T-cell (primary cell): ENCODE results near the gene UBL4B. TPM values are rescaled to one million over a fixed set of nuclear protein-coding genes. Genes with fewer than 3 reads are reported as not detected.

ENCODE experiments used
- ATAC-seq, 4 experiments: fragments of 200-7000 bp in 3 of 4; fragments of 150-1000 bp in 1 of 4; cut with Tn5 transposase; replicated peaks in 1 of 4; 1 replicate in 3 of 4; 2 replicates in 1 of 4; pipeline ENCODE4 v1.10.0; 2021; ENCODE audit warnings: moderate library complexity in 3 of 4, mild to moderate bottlenecking in 2 of 4, moderate number of reproducible peaks in 1 of 4
- CTCF ChIA-PET, 2 donors: fragments of 300-600 bp; sonication (Branson Sonifier 250); formaldehyde crosslinking; loops; one replicate each; lab custom pipeline; 2022; ENCODE audit warnings: antibody characterized with exemption in 2 of 2; lab: Charles Lee
- POLR2A ChIA-PET, 2 donors: fragments of 300-600 bp; sonication (Branson Sonifier 250); formaldehyde crosslinking; loops; one replicate each; lab custom pipeline; 2022; ENCODE audit warnings: antibody characterized with exemption in 2 of 2; lab: Charles Lee
- DNase-seq, 35 experiments: peaks; one replicate each; pipeline versions ENCODE4 v3.0.0 to v3.0.0-alpha.2; 2013 to 2023
- H3K27ac ChIP-seq: one replicate; pipeline ENCODE4 v1.5.1; 2013; ENCODE audit warnings: low read length
- H3K27me3 ChIP-seq, 2 experiments: replicated peaks in 1 of 2; 1 replicate in 1 of 2; 2 replicates in 1 of 2; pipeline versions ENCODE4 v1.6.1 to v1.7.0; 2013; ENCODE audit warnings: low read length in 1 of 2, mixed read lengths in 1 of 2; ENCODE audit not compliant: control insufficient read depth in 2 of 2, insufficient read depth in 2 of 2; ENCODE audit errors: extremely low read depth in 1 of 2
- H3K36me3 ChIP-seq, 2 donors: 1 replicate in 1 of 2; 2 replicates in 1 of 2; pipeline versions ENCODE4 v1.6.1 to v1.7.0; 2013; ENCODE audit warnings: low read length in 1 of 2; ENCODE audit not compliant: control insufficient read depth in 2 of 2, insufficient read depth in 1 of 2; ENCODE audit errors: extremely low read depth in 1 of 2
- H3K4me1 ChIP-seq, 2 experiments: 1 replicate in 1 of 2; 2 replicates in 1 of 2; pipeline versions ENCODE4 v1.6.1 to v1.7.0; 2013; ENCODE audit warnings: low read length in 2 of 2, mixed read lengths in 1 of 2; ENCODE audit not compliant: insufficient read depth in 2 of 2, control insufficient read depth in 1 of 2; ENCODE audit errors: extremely low read depth in 1 of 2
- H3K4me3 ChIP-seq, 2 donors: 1 replicate in 1 of 2; 2 replicates in 1 of 2; pipeline versions ENCODE4 v1.5.1 to v1.7.0; 2013; ENCODE audit warnings: mild to moderate bottlenecking in 2 of 2, low read length in 1 of 2, moderate library complexity in 1 of 2; ENCODE audit not compliant: control insufficient read depth in 1 of 2; ENCODE audit errors: extremely low read depth in 1 of 2
- H3K9me3 ChIP-seq: 2 replicates; pipeline ENCODE4 v1.7.0; 2013
- H3K27ac Mint-ChIP-seq, 2 donors: one replicate each; pipeline ENCODE4 v1.8.0; 2020 to 2021; ENCODE audit warnings: mild to moderate bottlenecking in 2 of 2, mixed read lengths in 2 of 2
- H3K27me3 Mint-ChIP-seq, 2 donors: one replicate each; pipeline ENCODE4 v1.8.0; 2021 to 2022; ENCODE audit warnings: mixed read lengths in 2 of 2
- H3K36me3 Mint-ChIP-seq: one replicate; pipeline ENCODE4 v1.8.0; 2021; ENCODE audit warnings: mixed read lengths
- H3K4me1 Mint-ChIP-seq, 3 donors: one replicate each; pipeline ENCODE4 v1.8.0; 2020 to 2022; ENCODE audit warnings: mixed read lengths in 3 of 3, mild to moderate bottlenecking in 1 of 3
- H3K4me3 Mint-ChIP-seq, 3 donors: one replicate each; pipeline ENCODE4 v1.8.0; 2020 to 2022; ENCODE audit warnings: mild to moderate bottlenecking in 3 of 3, mixed read lengths in 3 of 3, moderate library complexity in 3 of 3
- H3K9me3 Mint-ChIP-seq, 3 donors: one replicate each; pipeline ENCODE4 v1.8.0; 2020 to 2022; ENCODE audit warnings: mixed read lengths in 3 of 3
- whole genome bisulfite sequencing: methylation state at CpG from one replicate; pipeline ENCODE4 v1.1.5; 2013; ENCODE audit warnings: missing lambda C conversion rate; ENCODE audit not compliant: insufficient coverage; 5-methylcytosine and 5-hydroxymethylcytosine counted together
- total RNA-seq, 35 experiments: library from RNA in 6 of 35; stranded (reverse) in 6 of 35; fragments of 120-200 nt in 1 of 35; gene quantifications; one replicate each; pipeline versions ENCODE4 v1.2.1 to v1.2.4 and lab custom pipeline; 2013 to 2026

UBL4B gene
- total RNA-seq (not detected), total RNA-seq (lab: John Stamatoyannopoulos, UW) (0 to 0.25 (median 0) reads per million in 29 experiments)
- not detected for total RNA-seq (2013)

GRCh38 chr1:110112143-110112542, at the start of gene UBL4B:
TSS of gene UBL4B (plus strand) at chr1:110112443. CDS start at chr1:110112535, 92 bp downstream.
- 80% methylated on average over 3 of the region's 5 CpGs for WGBS
- Histone ChIP-seq H3K9me3 (no peaks in the 10 kb centered on the region), H3K4me1 (no peaks in the 10 kb centered on the region), H3K27ac (no peak within 1 kb of the TSS), H3K36me3 (no peaks in the 10 kb centered on the region), H3K4me3 (no peak within 1 kb of the TSS), H3K27me3 (peaks cover 0 to 68% of the 10 kb centered on the region in 2 experiments)
- no peaks in the 10 kb centered on the region for H3K4me1 Mint-ChIP-seq
- H3K27ac Mint-ChIP-seq: no peak within 1 kb of the TSS
- peaks cover 29 to 52% of the 10 kb centered on the region in 2 donors for H3K27me3 Mint-ChIP-seq
- H3K4me3 Mint-ChIP-seq: no peak within 1 kb of the TSS
- H3K36me3 Mint-ChIP-seq: no peaks in the 10 kb centered on the region
- H3K9me3 Mint-ChIP-seq: no peaks in the 10 kb centered on the region
- POLR2A ChIA-PET: no interaction called here
- CTCF ChIA-PET: no interaction called here
- ATAC-seq (no peak), DNase-seq (no peak)

- Mint-ChIP-seq H3K27ac (no peak overlapping the region), H3K36me3 (peaks cover 28% of the 10 kb centered on the region)
- CTCF ChIA-PET: interaction anchor here in 1 of 2 donors (0.7 kb wide), 1 partner anchor 669 kb away, joined by 5 read pairs; no protein-coding TSS in a partner anchor
Observed at GRCh38 chr1:110062612-110063011, 49.6 kb upstream of the UBL4B start.

GRCh38 chr1:110063781-110064180, 48.5 kb upstream of the UBL4B start:
- no peaks in the 10 kb centered on the region for H3K9me3 ChIP-seq
- Mint-ChIP-seq H3K4me1 (peaks cover 10 to 11% (median 10%) of the 10 kb centered on the region in 3 donors), H3K4me3 (no peak overlapping the region), H3K36me3 (peaks cover 20% of the 10 kb centered on the region), H3K27ac (no peak overlapping the region), H3K9me3 (no peaks in the 10 kb centered on the region), H3K27me3 (peaks cover 17 to 30% of the 10 kb centered on the region in 2 donors)
- peaks cover 0 to 14% of the 10 kb centered on the region in 2 experiments for H3K4me1 ChIP-seq
- ChIA-PET POLR2A (no interaction called here), CTCF (interaction anchor here in 1 of 2 donors (1.1 kb wide), 1 partner anchor 12 kb away, joined by 3 read pairs; no protein-coding TSS in a partner anchor)
- H3K27me3 ChIP-seq: peaks cover 3 to 44% of the 10 kb centered on the region in 2 experiments
- 100% methylated on average over 1 of the region's 4 CpGs for WGBS
- no peak overlapping the region for H3K4me3 ChIP-seq
- no peak for DNase-seq
- ATAC-seq: no peak
- H3K36me3 ChIP-seq: peaks cover 3 to 8% of the 10 kb centered on the region in 2 donors
- H3K27ac ChIP-seq: no peak overlapping the region

More at GRCh38 chr1:110062612-110063011, 49.6 kb upstream of the UBL4B start:
- H3K9me3 Mint-ChIP-seq: no peaks in the 10 kb centered on the region
- H3K4me3 Mint-ChIP-seq: no peak overlapping the region
- peaks cover 1 to 4% (median 2%) of the 10 kb centered on the region in 3 donors for H3K4me1 Mint-ChIP-seq
- no CpG with 5 or more reads among the region's 2 CpGs for WGBS
- DNase-seq (no peak), ATAC-seq (no peak)
- H3K27me3 ChIP-seq: peaks cover 3 to 33% of the 10 kb centered on the region in 2 experiments
- H3K9me3 ChIP-seq: no peaks in the 10 kb centered on the region
- H3K4me1 ChIP-seq: peaks cover 0 to 3% of the 10 kb centered on the region in 2 experiments
- peaks cover 8 to 13% of the 10 kb centered on the region in 2 donors for H3K36me3 ChIP-seq
- POLR2A ChIA-PET: interaction anchor here in 1 of 2 donors (0.5 kb wide), 1 partner anchor 9 kb away, joined by 5 read pairs; no protein-coding TSS in a partner anchor
- H3K27ac ChIP-seq: no peak overlapping the region
- H3K4me3 ChIP-seq: no peak overlapping the region
- peaks cover 10 to 21% of the 10 kb centered on the region in 2 donors for H3K27me3 Mint-ChIP-seq

GRCh38 chr1:110064576-110065337, 47.5 kb upstream of the UBL4B start:
- no peak for ATAC-seq
- Histone ChIP-seq H3K36me3 (peaks cover 2 to 3% of the 10 kb centered on the region in 2 donors), H3K9me3 (no peaks in the 10 kb centered on the region), H3K27ac (no peak overlapping the region), H3K4me1 (peaks cover 0 to 24% of the 10 kb centered on the region in 2 experiments), H3K4me3 (no peak overlapping the region), H3K27me3 (peaks cover 3 to 54% of the 10 kb centered on the region in 2 experiments)
- 84% methylated on average over 9 of the region's 18 CpGs for WGBS
- no peak for DNase-seq
- Mint-ChIP-seq H3K36me3 (peaks cover 16% of the 10 kb centered on the region), H3K9me3 (no peaks in the 10 kb centered on the region), H3K4me3 (no peak overlapping the region), H3K4me1 (peaks cover 12 to 18% (median 16%) of the 10 kb centered on the region in 3 donors), H3K27ac (no peak overlapping the region), H3K27me3 (peaks cover 17 to 32% of the 10 kb centered on the region in 2 donors)
- ChIA-PET POLR2A (no interaction called here), CTCF (interaction anchor here (0.6 to 1.1 kb wide), 3 partner anchors 13 to 1075 kb away, joined by 3 read pairs; partner anchors contain the start of genes CEPT1 (in 1 of the 2) and DRAM2 (in 1 of the 2))

GRCh38 chr1:110065841-110066240, 46.4 kb upstream of the UBL4B start:
- CTCF ChIA-PET: interaction anchor here in 1 of 2 donors (0.6 kb wide), 1 partner anchor 575 kb away, joined by 7 read pairs; no protein-coding TSS in a partner anchor
- Histone ChIP-seq H3K4me3 (no peak overlapping the region), H3K27ac (no peak overlapping the region), H3K36me3 (peaks cover 0 to 2% of the 10 kb centered on the region in 2 donors), H3K9me3 (no peaks in the 10 kb centered on the region), H3K27me3 (peaks cover 3 to 61% of the 10 kb centered on the region in 2 experiments), H3K4me1 (peaks cover 0 to 30% of the 10 kb centered on the region in 2 experiments)
- ATAC-seq: no peak
- POLR2A ChIA-PET: no interaction called here
- Mint-ChIP-seq H3K27ac (no peak overlapping the region), H3K4me3 (no peak overlapping the region), H3K36me3 (peaks cover 10% of the 10 kb centered on the region), H3K27me3 (peaks cover 18 to 37% of the 10 kb centered on the region in 2 donors), H3K4me1 (peaks cover 13 to 21% (median 15%) of the 10 kb centered on the region in 3 donors), H3K9me3 (no peaks in the 10 kb centered on the region)
- DNase-seq: no peak
- WGBS: 82% methylated on average over 5 of the region's 5 CpGs

- H3K9me3 Mint-ChIP-seq: no peaks in the 10 kb centered on the region
- ChIA-PET CTCF (no interaction called here), POLR2A (no interaction called here)
- Histone ChIP-seq H3K9me3 (no peaks in the 10 kb centered on the region), H3K4me1 (peaks cover 0 to 30% of the 10 kb centered on the region in 2 experiments), H3K27me3 (peaks cover 11 to 74% of the 10 kb centered on the region in 2 experiments), H3K36me3 (peaks cover 0 to 2% of the 10 kb centered on the region in 2 donors), H3K4me3 (no peak overlapping the region), H3K27ac (no peak overlapping the region)
- WGBS: 35% methylated on average over 23 of the region's 23 CpGs
- DNase-seq: no peak
- H3K4me3 Mint-ChIP-seq: peak overlapping the region in 2 of 3 donors; percentile 24 to 69
- peaks cover 30 to 53% of the 10 kb centered on the region in 2 donors for H3K27me3 Mint-ChIP-seq
- ATAC-seq: no peak
- H3K4me1 Mint-ChIP-seq: peaks cover 13 to 25% (median 19%) of the 10 kb centered on the region in 3 donors
- H3K36me3 Mint-ChIP-seq: no peaks in the 10 kb centered on the region
- H3K27ac Mint-ChIP-seq: no peak overlapping the region
Observed at GRCh38 chr1:110067479-110067892, 44.8 kb upstream of the UBL4B start.
